Right ventricle myocardium inferior (tissue), 1 donor: ENCODE measurements around the gene ELP1. TPM values are rescaled to one million over a fixed set of nuclear protein-coding genes. Genes with fewer than 3 reads are reported as not detected.
"Not testable (repeated sequence)": the region's sequence is repeated elsewhere in the genome, so short reads cannot be mapped to it uniquely, and the experiment has no call there.

Experiments used
- ATAC-seq: fragments of 200-7000 bp; cut with Tn5 transposase; one replicate; pipeline ENCODE4 v1.9.1; 2020; ENCODE audit warnings: mild to moderate bottlenecking, moderate library complexity
- DNase-seq: peaks from one replicate; pipeline ENCODE4 v3.0.0; 2021; ENCODE audit errors: missing footprints
- intact Hi-C: fragments of 100-400 bp; cut with DNase I; formaldehyde crosslinking; loops from one replicate; pipeline ENCODE4 v1.11.0; 2022
- long read RNA-seq: library from polyadenylated mRNA; unstranded; transcript quantifications from one replicate; pipeline ENCODE4 v2.0.0, GENCODE V29; 2021
- total RNA-seq: library from RNA; stranded (reverse); fragmentation: NEBNext Ultra II Directional; extraction: Animal tissue kit (Norgen Biotek cat#: 25700); gene quantifications from one replicate; pipeline ENCODE4 v1.2.1, GENCODE V29; 2021
- donor health status: DM: no; HTN: yes; CAD: no; lungs with severe emphysema.

ELP1 gene
- total RNA-seq, result 17.5 TPM
- long read RNA-seq, full-length matches to known transcripts, result 13 of 19 reads
- long read RNA-seq, partial matches to known transcripts, result 4 of 19 reads
- long read RNA-seq, other reads (novel, unspliced or antisense), result 2 of 19 reads

DNA sequence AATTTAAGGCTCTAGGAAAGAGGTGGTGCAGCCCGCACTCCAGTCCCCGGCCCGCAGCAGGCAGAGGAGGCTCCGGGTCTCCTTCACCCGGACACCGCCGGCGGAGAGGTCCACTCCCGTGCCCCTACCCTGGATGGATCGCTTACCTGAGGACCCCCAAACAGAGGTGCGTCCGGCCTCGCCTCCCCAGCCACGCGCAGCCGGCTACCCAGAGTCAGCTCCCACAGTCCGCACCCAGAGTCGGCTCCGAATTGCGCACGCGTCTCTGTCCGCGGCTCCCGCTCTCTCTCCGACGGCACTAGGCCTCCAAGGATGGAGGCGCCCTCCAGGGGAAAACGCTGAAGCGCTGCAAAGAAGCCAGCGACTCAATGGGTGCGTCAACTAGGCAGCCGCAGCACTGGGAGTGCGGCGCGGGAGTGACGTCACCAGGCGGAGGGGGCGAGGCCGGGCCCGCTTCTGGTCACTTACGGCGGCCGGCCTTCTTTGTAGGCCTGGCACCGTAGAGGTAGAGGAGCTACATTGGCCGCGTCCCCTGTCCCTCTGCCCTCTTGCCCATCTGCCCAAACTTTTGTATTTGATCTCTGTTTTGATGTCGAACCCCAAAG, at the start of gene ELP1:
ELP1 (minus strand) TSS at position 407 of the 605 bp plus-strand sequence. CDS start 2,978 bp downstream, outside the sequence.
- DNase-seq (peak; percentile 97), ATAC-seq (peak; percentile 93)
- intact Hi-C loops, result no loop called here

GRCh38 chr9:108980893-108981292, 47.0 kb upstream of the ELP1 start:
- intact Hi-C loops, result no loop called here
- ATAC-seq (peak; percentile 64), DNase-seq (no peak)

DNA sequence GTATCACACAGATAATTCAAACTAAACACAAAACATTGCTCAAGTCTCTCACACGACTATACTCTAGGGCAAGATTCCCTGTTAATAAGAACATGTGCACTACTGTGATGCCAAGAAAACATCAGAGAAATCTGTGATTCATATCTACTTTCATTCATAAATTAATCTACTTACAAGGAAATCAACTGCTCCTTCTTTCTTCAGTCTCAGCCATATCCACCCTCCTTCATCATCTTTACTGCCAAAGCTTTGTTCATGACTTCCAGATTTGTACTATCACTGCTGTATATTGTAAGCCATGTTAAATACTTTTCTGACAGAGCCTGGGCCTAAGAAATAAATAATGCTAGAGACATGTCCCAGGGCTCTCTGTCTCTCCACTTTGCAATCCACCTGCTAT, 44.3 kb upstream of the ELP1 start:
- no peak for DNase-seq
- intact Hi-C loops, result no loop called here
- no peak for ATAC-seq

GRCh38 chr9:108973895-108974294, 40.0 kb upstream of the ELP1 start:
- intact Hi-C loops, result no loop called here
- no peak for DNase-seq
- peak; percentile 65 for ATAC-seq

DNA sequence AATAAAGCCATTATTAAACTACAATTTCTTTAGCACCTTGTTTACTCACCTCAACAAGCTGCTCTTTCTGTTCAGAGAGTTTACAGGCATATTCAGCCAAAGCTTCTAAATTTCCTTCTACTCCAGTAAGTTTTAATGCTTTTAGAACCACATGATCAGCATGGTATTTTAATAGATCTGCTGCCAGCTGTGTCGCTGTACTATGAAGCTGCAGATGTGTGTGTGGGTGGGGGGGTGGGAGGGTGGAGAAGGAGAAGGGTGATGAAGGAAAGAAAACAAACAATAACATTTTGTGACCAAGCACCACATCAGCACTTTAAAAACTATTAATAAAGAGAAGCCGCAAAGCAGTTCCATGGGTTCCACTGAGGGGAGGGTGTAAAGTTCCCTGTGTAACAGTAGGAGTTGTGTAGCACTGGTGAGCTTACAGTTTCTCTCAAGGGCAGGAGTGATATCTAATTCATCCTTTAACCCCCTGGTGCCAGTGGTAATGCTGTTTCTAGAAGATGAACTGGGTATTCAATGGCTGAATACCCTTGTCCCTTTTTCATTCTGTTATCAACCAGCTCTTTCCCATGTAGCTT, 38.8 kb upstream of the ELP1 start:
- intact Hi-C loops, result no loop called here
- peak; percentile 59 for ATAC-seq
- DNase-seq, result no peak

- intact Hi-C loops, result no loop called here
- DNase-seq, result no peak
- no peak for ATAC-seq
Measured at GRCh38 chr9:108972186-108972585, 38.3 kb upstream of the ELP1 start.

GRCh38 chr9:108971392-108971791, 37.5 kb upstream of the ELP1 start:
- ATAC-seq, intact Hi-C loops, DNase-seq: not testable (repeated sequence)

- intact Hi-C loops, result no loop called here
- peak; percentile 82 for ATAC-seq
- DNase-seq, result no peak
Measured at GRCh38 chr9:108967916-108968315, 34.0 kb upstream of the ELP1 start.

DNA sequence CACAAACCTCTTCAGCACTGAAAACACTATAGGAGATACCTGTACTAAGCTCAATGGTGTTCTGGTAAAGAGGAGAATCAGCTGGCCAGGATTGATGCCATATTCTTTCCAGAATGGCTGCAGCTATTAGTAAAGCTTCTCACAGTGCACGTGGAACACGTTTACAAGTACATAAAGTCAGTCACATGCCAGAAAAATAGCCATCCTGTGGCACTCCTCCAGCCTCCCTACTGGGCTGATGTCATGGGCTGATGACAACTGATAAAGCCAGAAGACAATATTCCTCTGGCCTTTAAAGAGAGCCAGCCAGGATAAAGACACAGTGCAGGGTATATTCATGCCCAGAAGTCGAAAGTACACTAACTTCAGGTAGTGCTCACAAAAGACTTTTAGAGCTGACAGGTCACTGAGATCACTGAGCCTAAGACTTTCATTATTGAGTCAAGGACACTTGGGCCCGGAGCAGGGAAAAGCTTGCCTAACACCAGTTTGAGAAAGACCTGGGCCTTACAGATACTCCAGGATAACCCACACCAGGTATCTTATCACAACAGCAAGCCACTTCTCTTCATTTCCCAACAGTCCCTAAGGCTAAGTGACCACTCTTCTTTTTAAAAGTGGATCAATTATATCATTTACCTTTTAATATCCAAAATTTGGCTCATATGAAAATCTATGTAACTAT, 29.7 kb upstream of the ELP1 start:
- ATAC-seq, result peak; percentile 43
- intact Hi-C loops, result loop anchor here (5.0 kb wide), 1 partner anchor 49 kb away; the partner anchor contains the start of gene CTNNAL1
- DNase-seq, result no peak

DNA sequence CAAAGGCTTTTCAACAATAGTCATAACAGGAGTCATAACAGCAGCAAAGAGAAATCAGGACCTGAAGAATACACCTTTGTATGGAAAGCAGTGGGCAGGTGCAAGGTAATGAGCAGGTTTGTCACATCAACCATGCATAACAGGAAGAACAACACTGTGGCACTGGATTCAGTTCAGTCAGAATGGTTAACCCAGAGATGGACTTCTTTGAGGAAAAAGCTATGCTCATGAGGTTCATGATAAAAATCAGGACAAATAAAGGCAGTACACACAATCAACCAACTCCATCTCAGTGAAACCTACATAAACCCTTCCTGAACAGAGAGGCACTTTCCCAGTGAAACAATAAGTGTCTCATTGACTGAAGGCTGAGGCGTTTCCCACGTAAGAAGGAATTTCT, 27.2 kb upstream of the ELP1 start:
- ATAC-seq, result no peak
- no peak for DNase-seq
- intact Hi-C loops, result loop anchor here (5.0 kb wide), 1 partner anchor 51 kb away; the partner anchor contains the start of gene CTNNAL1

DNA sequence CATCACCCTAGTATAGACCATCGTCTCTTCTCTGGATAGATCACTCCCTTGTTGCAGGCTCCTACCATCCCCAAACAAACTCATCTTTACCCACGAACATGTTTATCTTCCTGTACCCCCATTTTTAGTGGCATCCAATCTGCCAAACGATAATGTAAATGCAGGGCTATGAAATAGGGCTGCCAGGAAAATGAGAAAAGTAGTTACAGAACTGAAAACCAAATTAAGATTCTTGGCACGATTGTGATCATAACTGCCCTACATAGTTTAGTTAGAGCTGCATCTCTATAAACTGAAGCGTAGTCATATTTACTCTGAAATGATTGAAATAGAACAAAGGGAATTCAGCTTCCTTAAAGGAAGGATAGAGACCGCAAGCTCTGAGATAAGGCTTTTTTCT, 26.4 kb upstream of the ELP1 start:
- DNase-seq (no peak), ATAC-seq (no peak)
- intact Hi-C loops, result loop anchor here (5.0 kb wide), 1 partner anchor 52 kb away; the partner anchor contains the start of gene CTNNAL1

DNA sequence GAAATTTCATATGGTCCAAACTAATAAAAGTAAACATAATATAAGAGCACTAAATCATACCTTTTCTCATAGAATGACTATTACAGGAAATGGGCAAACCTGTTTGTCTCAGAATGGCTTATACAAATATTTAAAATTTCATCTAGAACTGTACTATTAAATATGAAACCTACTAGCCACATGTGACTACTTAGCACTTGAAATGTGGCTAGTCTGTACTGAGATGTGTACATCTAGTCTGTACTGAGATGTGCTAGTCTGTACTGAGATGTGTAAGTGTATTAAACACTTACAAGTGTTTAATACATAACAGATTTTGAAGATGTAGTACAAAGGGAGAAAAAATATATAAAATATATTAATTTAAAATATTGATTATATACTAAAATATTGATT, 22.7 kb upstream of the ELP1 start:
- intact Hi-C loops, result no loop called here
- ATAC-seq (no peak), DNase-seq (no peak)

- DNase-seq (no peak), ATAC-seq (no peak)
- intact Hi-C loops, result no loop called here
Measured at GRCh38 chr9:108956022-108956630, 22.2 kb upstream of the ELP1 start.

DNA sequence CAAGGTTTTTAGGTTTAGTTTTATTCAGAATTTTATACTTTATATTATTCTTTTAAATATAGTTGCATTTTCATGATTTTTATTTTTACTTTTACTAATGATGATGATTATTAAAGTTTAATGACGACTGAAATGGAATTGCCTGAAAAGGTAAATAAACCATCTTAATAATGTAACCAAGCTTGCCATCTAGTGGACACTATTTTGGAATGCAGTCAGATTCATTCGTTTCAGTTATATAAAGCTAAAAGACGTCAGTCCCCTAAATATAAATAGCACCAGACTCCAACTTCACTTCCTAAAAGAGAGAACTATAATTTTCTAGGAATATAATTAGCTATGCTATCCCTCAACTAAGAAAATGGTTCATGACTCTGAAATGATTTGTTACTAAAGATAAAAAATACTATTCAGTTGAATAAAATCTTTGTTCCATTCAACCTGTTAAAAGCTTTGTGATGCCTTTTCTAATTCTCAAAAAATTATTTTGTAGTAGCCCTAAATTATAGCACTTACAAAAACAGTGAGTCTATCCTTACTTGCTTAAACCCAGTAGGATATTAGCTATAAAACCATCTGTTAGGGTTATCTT, 20.2 kb upstream of the ELP1 start:
- ATAC-seq, result peak; percentile 56

GRCh38 chr9:108951578-108951977, 17.7 kb upstream of the ELP1 start:
- intact Hi-C loops, result loop anchor here (5.0 kb wide), 1 partner anchor 86 kb away; no protein-coding TSS in a partner anchor
- no peak for ATAC-seq
- no peak for DNase-seq

More for the DNA sequence above, 20.2 kb upstream of the ELP1 start:
- intact Hi-C loops, result loop anchor here (5.0 kb wide), 1 partner anchor 83 kb away; no protein-coding TSS in a partner anchor
- DNase-seq, result no peak

DNA sequence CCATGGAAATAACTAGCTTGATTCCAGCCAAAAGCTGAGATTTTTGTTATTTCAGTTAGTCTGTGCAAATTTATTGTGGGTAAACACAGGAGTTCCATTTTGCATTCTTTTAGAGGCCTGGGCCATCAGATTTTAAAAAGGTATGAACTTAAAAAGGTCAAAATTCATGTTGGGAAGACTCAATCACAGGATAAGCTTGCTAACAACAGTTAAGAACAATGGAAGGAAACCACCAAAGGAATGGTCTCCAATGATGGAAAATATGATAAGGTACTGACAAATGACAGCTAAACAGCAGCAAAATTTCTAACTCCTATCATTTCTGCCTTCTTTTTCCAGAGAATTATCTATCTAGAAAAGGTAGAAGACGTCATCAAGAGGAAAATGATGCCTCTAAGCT, 16.2 kb upstream of the ELP1 start:
- ATAC-seq, result no peak
- DNase-seq, result no peak
- intact Hi-C loops, result loop anchor here (5.0 kb wide), 1 partner anchor 87 kb away; no protein-coding TSS in a partner anchor

DNA sequence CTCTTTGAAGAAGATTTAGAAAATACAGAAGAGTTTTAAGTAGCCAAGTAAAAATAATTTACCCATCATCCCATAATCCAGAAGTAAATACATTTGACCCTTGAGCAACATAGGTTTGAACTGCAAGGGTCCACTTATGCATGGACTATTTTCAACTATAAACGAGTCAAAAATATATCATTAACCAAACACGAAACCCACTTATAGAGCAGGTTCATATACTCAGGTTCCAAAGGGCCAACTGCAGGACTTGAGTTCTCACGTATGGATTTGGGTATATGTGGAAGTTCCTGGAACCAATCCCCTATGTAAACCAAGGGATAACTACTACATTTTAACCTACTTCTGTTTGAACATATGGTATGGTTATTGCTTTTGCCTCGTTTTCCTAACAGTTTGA, 6.1 kb upstream of the ELP1 start:
- intact Hi-C loops, result no loop called here
- ATAC-seq, result no peak
- no peak for DNase-seq

- no peak for DNase-seq
- intact Hi-C loops, result no loop called here
- ATAC-seq, result no peak
Measured at GRCh38 chr9:108937561-108938305, 3.8 kb upstream of the ELP1 start.
